Endothelial cell of umbilical vein (primary cell): ENCODE measurements around the gene ZNF791. TPM values are rescaled to one million over a fixed set of nuclear protein-coding genes. Genes with fewer than 3 reads are reported as not detected.

Source experiments
- BruUV-seq: library from RNA; stranded (reverse); fragments of 400-500 nt; replicated peaks from 2 replicates; lab custom pipeline; 2021; lab: Mats Ljungman, UMichigan
- CTCF ChIA-PET: fragments of 300-600, 350-600 bp; sonication (Branson Sonifier 250); formaldehyde crosslinking; loops from one replicate; lab custom pipeline; 2021; ENCODE audit warnings: antibody characterized with exemption, inconsistent platforms; lab: Charles Lee
- POLR2A ChIA-PET: fragments of 300-600, 350-600 bp; sonication (Branson Sonifier 250); formaldehyde crosslinking; loops from one replicate; lab custom pipeline; 2021; ENCODE audit warnings: antibody characterized with exemption, inconsistent platforms; lab: Charles Lee
- DNase-seq: peaks from one replicate; pipeline ENCODE4 v3.0.0-alpha.2; 2011; ENCODE audit warnings: low read depth, low spot score
- FAIRE-seq: peaks from 2 replicates; lab custom pipeline; 2011; peaks lifted over from hg19 to GRCh38; lab: Jason Lieb, UNC
- H2AFZ ChIP-seq: 2 replicates; pipeline ENCODE4 v1.6.0; 2012; ENCODE audit warnings: low read depth, low read length, control low read depth, inconsistent platforms
- H3K27ac ChIP-seq: 2 replicates; pipeline ENCODE4 v1.5.1; 2011; ENCODE audit warnings: low read depth, mild to moderate bottlenecking, control low read depth, low read length, moderate library complexity; ENCODE audit not compliant: insufficient read depth
- H3K27me3 ChIP-seq, 2 experiments: 2 replicates each; pipeline versions ENCODE4 v1.6.0 to v1.6.1; 2011; ENCODE audit warnings: low read length in 2 of 2, mixed read lengths in 1 of 2; ENCODE audit not compliant: control insufficient read depth in 2 of 2, insufficient read depth in 2 of 2
- H3K36me3 ChIP-seq, 2 experiments: 2 replicates in 1 of 2; 3 replicates in 1 of 2; pipeline ENCODE4 v1.5.1; 2011; ENCODE audit warnings: low read length in 2 of 2, mild to moderate bottlenecking in 1 of 2, moderate library complexity in 1 of 2; ENCODE audit not compliant: control insufficient read depth in 2 of 2, insufficient read depth in 2 of 2; ENCODE audit errors: extremely low read depth in 1 of 2
- H3K4me1 ChIP-seq: 3 replicates; pipeline ENCODE4 v1.5.1; 2011; ENCODE audit warnings: mild to moderate bottlenecking, low read length; ENCODE audit not compliant: control insufficient read depth, insufficient read depth; ENCODE audit errors: extremely low read depth
- H3K4me2 ChIP-seq: 2 replicates; pipeline ENCODE4 v1.6.1; 2011; ENCODE audit warnings: low read length, control low read depth, mixed read lengths; ENCODE audit not compliant: insufficient read depth
- H3K4me3 ChIP-seq, 3 experiments: fragments of 200-600 bp in 1 of 3; sonication (generic), shearing (Covaris generic) in 1 of 3; replicated peaks in 1 of 3; 2 replicates each; pipeline ENCODE4 v1.5.1; 2011 to 2016; ENCODE audit warnings: control low read depth in 3 of 3, low read length in 3 of 3, mild to moderate bottlenecking in 2 of 3, inconsistent platforms in 1 of 3, low read depth in 1 of 3, moderate library complexity in 1 of 3; ENCODE audit not compliant: insufficient read depth in 1 of 3
- H3K79me2 ChIP-seq: 2 replicates; pipeline ENCODE4 v1.6.0; 2012; ENCODE audit warnings: low read length, inconsistent platforms; ENCODE audit not compliant: control insufficient read depth, insufficient read depth
- H3K9ac ChIP-seq: replicated peaks from 2 replicates; pipeline ENCODE3; 2011; ENCODE audit warnings: low read length, control low read depth; ENCODE audit not compliant: insufficient read depth; ENCODE audit errors: extremely low read depth
- H3K9me1 ChIP-seq: replicated peaks from 3 replicates; pipeline ENCODE4 v1.6.0; 2011; ENCODE audit warnings: mild to moderate bottlenecking, low read length; ENCODE audit not compliant: control insufficient read depth, insufficient read depth; ENCODE audit errors: extremely low read depth
- H3K9me3 ChIP-seq: replicated peaks from 2 replicates; pipeline ENCODE4 v1.5.1; 2012; ENCODE audit warnings: low read length, inconsistent platforms; ENCODE audit not compliant: control insufficient read depth, insufficient read depth
- H4K20me1 ChIP-seq: replicated peaks from 2 replicates; pipeline ENCODE3; 2011; ENCODE audit warnings: mild to moderate bottlenecking, low read length; ENCODE audit not compliant: control insufficient read depth, insufficient read depth; ENCODE audit errors: extremely low read depth
- CTCF ChIP-seq, 2 donors: IDR thresholded peaks; 1 replicate in 1 of 2; 2 replicates in 1 of 2; pipeline ENCODE4 v1.5.1; 2011; ENCODE audit warnings: low read length in 2 of 2, mild to moderate bottlenecking in 2 of 2, moderate library complexity in 2 of 2, control low read depth in 1 of 2, inconsistent platforms in 1 of 2, low read depth in 1 of 2; ENCODE audit not compliant: insufficient read depth in 1 of 2; ENCODE audit errors: extremely low read depth in 1 of 2
- EZH2 ChIP-seq: IDR thresholded peaks from 2 replicates; pipeline ENCODE4 v1.6.1; 2012; ENCODE audit warnings: borderline replicate concordance, low read depth, mild to moderate bottlenecking, moderate library complexity, low read length, inconsistent platforms; ENCODE audit not compliant: severe bottlenecking
- FOS ChIP-seq: IDR thresholded peaks from 2 replicates; pipeline ENCODE4 v1.6.1; 2011; ENCODE audit warnings: mild to moderate bottlenecking, low read length, moderate library complexity, borderline replicate concordance; ENCODE audit not compliant: insufficient read depth
- GATA2 ChIP-seq: IDR thresholded peaks from 2 replicates; pipeline ENCODE4 v1.7.0; 2011; ENCODE audit warnings: low read depth, mild to moderate bottlenecking, moderate library complexity, mixed read lengths, low read length; ENCODE audit not compliant: insufficient read length, insufficient read depth
- JUN ChIP-seq: IDR thresholded peaks from 2 replicates; pipeline ENCODE4 v1.6.1; 2011; ENCODE audit warnings: borderline replicate concordance, low read depth; ENCODE audit not compliant: insufficient read length, insufficient read depth
- MAX ChIP-seq: IDR thresholded peaks from 2 replicates; pipeline ENCODE4 v1.6.1; 2011; ENCODE audit not compliant: insufficient read depth, insufficient read length
- MYC ChIP-seq: IDR thresholded peaks from one replicate; pipeline ENCODE4 v1.6.1; 2011; ENCODE audit warnings: mild to moderate bottlenecking, low read depth, low read length
- POLR2A ChIP-seq: IDR thresholded peaks from 2 replicates; pipeline ENCODE4 v1.6.1; 2012; ENCODE audit warnings: low read depth, mild to moderate bottlenecking, control low read depth, low read length
- POLR2AphosphoS5 ChIP-seq: IDR thresholded peaks from 2 replicates; pipeline ENCODE4 v1.6.1; 2012; ENCODE audit warnings: low read depth, mild to moderate bottlenecking, control low read depth, low read length, moderate library complexity; ENCODE audit not compliant: insufficient read depth
- dilution Hi-C: fragments of 300-500 bp; cut with MboI; formaldehyde crosslinking; loops from one replicate; pipeline ENCODE4 v1.15.0; 2019; ENCODE audit warnings: low sequenced_read_pairs; ENCODE audit not compliant: extremely low pct_ligation_motif_present
- intact Hi-C: fragments of 100-400 bp; cut with micrococcal nuclease; formaldehyde crosslinking; loops from one replicate; pipeline ENCODE4 v1.10.0; 2022
- polyA plus RNA-seq, 4 experiments: library from polyadenylated mRNA; depleted of rRNA in 3 of 4; stranded (reverse) in 3 of 4; unstranded in 1 of 4; fragments of >200 nt; gene quantifications; 2 replicates each; pipeline versions ENCODE4 v1.2.1 to v1.2.3, GENCODE V29; 2011 to 2012; ENCODE audit warnings: missing spikeins in 1 of 4
- total RNA-seq: library from RNA; stranded (reverse); gene quantifications from 2 replicates; pipeline ENCODE4 v1.2.3, GENCODE V29; 2021

The ZNF791 gene
- total and polyA plus RNA-seq, 2 donors (not counting 3 experiments of a cell fraction or from before 2014, with no cell fraction given): 8.3 to 21.8 TPM

- CTCF ChIA-PET: no interaction called here
These were observed 32.1 kb upstream of the ZNF791 start for GRCh38 chr19:12578641-12579040.

GRCh38 chr19:12580180-12580694, 30.5 kb upstream of the ZNF791 start:
- H3K9me3 ChIP-seq: peaks cover 11% of the 10 kb centered on the region
- DNase-seq (no peak), FAIRE-seq (no peak)
- intact Hi-C loops (no loop called here), dilution Hi-C loops (no loop called here)
- no peak overlapping the region for H3K9ac ChIP-seq
- POLR2A ChIA-PET: no interaction called here
- BruUV-seq: no TSS peak
- no peaks in the 10 kb centered on the region for H4K20me1 ChIP-seq
- no peaks in the 10 kb centered on the region for H3K4me1 ChIP-seq
- TF ChIP-seq FOS (no peak), POLR2AphosphoS5 (no peak), GATA2 (no peak), MYC (no peak), POLR2A (no peak), EZH2 (no peak), CTCF (IDR thresholded peaks at IDR 0.05; ENCODE audit: extremely low read depth in 1 of 2, insufficient read depth in 1 of 2, low read depth in 1 of 2, low read length in 2 of 2) (no peak), MAX (no peak), JUN (no peak)
- no peak overlapping the region for H2AFZ ChIP-seq
- H3K9me1 ChIP-seq: no peaks in the 10 kb centered on the region
- H3K4me2 ChIP-seq: no peak overlapping the region
- no peaks in the 10 kb centered on the region for H3K27me3 ChIP-seq
- H3K4me3 ChIP-seq: no peak overlapping the region
- peaks cover 3 to 17% of the 10 kb centered on the region in 2 experiments for H3K36me3 ChIP-seq
- CTCF ChIA-PET: no interaction called here
- no peak overlapping the region for H3K27ac ChIP-seq
- H3K79me2 ChIP-seq: no peaks in the 10 kb centered on the region

More at GRCh38 chr19:12578641-12579040, 32.1 kb upstream of the ZNF791 start:
- H3K4me3 ChIP-seq: no peak overlapping the region
- peaks cover 3 to 17% of the 10 kb centered on the region in 2 experiments for H3K36me3 ChIP-seq
- no peaks in the 10 kb centered on the region for H3K4me1 ChIP-seq
- POLR2A ChIA-PET: no interaction called here
- no peak overlapping the region for H3K27ac ChIP-seq
- BruUV-seq: no TSS peak
- intact Hi-C loops: no loop called here
- H3K9ac ChIP-seq: no peak overlapping the region
- no peaks in the 10 kb centered on the region for H4K20me1 ChIP-seq
- FAIRE-seq: no peak
- dilution Hi-C loops: no loop called here
- no peak for TF ChIP-seq EZH2
- H3K79me2 ChIP-seq: no peaks in the 10 kb centered on the region
- H2AFZ ChIP-seq: no peak overlapping the region
- H3K27me3 ChIP-seq: no peaks in the 10 kb centered on the region
- DNase-seq: no peak
- peaks cover 11% of the 10 kb centered on the region for H3K9me3 ChIP-seq
- H3K4me2 ChIP-seq: no peak overlapping the region
- no peaks in the 10 kb centered on the region for H3K9me1 ChIP-seq
